ENCODE data around the gene MAEA.

DNA sequence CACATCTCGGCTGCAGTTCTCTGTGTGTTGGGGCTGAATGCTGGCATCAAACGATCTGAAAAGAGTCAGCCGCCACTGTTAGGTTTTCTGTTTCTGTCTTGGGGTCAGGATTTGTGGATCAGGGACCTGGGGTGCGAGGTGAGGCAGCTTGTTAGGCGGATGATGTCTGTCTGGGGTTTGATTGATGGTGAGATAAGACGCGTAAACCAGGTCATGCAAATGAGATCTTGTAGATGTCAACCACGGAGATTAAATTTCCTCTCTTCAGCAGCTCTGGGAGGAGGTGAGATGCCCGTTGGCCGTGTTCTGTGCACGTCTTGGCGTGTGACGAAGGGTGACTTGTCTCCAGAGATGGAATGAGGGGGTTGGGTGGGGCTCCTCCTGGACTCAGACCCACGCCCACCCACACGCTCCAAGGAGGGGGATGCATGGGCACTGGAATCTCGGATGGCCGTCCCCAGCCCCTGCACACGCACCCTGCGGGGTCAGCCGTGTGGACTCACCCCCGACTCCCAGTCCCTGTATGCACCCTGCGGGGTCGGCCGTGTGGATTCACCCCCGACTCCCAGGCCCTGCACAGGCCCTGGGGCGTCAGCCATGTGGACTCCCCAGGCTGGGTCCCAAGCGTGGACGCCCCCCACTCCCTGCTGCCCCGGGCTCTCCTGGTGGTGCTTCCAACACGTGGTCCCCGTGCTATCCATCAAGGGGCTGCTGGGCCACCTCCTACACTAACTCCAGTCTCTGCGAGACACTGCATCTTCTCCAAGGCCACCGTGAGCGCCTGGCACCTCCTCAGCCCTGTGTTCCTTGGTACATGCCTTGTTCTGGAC lies 41.3 kb downstream of the MAEA start:
- TF ChIP-seq, protein P1, sequence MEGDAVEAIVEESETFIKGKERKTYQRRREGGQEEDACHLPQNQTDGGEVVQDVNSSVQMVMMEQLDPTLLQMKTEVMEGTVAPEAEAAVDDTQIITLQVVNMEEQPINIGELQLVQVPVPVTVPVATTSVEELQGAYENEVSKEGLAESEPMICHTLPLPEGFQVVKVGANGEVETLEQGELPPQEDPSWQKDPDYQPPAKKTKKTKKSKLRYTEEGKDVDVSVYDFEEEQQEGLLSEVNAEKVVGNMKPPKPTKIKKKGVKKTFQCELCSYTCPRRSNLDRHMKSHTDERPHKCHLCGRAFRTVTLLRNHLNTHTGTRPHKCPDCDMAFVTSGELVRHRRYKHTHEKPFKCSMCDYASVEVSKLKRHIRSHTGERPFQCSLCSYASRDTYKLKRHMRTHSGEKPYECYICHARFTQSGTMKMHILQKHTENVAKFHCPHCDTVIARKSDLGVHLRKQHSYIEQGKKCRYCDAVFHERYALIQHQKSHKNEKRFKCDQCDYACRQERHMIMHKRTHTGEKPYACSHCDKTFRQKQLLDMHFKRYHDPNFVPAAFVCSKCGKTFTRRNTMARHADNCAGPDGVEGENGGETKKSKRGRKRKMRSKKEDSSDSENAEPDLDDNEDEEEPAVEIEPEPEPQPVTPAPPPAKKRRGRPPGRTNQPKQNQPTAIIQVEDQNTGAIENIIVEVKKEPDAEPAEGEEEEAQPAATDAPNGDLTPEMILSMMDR (IDR thresholded peaks at IDR 0.05), result no peak
- no peak for TF ChIP-seq POLR2A (IDR thresholded peaks at IDR 0.05)
